Measurements from ENCODE around the gene SYT15. TPM values are rescaled to one million over a fixed set of nuclear protein-coding genes. Genes with fewer than 3 reads are reported as not detected.
"Not testable (repeated sequence)": the region's sequence is repeated elsewhere in the genome, so short reads cannot be mapped to it uniquely, and the experiment has no call there.

Gene SYT15
- total and polyA plus RNA-seq, 2 donors (not counting 1 experiment from before 2014, with no cell fraction given): 0.18 to 0.94 TPM

GRCh38 chr10:46530249-46531186 is 48.4 kb upstream of the SYT15 start:
- no peak overlapping the region for H3K27ac ChIP-seq (ENCODE audit: low read length in 2 of 2)
- 88% methylated on average over 15 of the region's 18 CpGs for WGBS (ENCODE audit: insufficient coverage)
- no peaks in the 10 kb centered on the region for H4K20me1 ChIP-seq (ENCODE audit: control insufficient read depth, insufficient read depth, low read length, poor library complexity, severe bottlenecking)
- no peaks in the 10 kb centered on the region for H3K9me3 ChIP-seq (ENCODE audit: control extremely low read depth in 1 of 3, control insufficient read depth in 2 of 3, insufficient read depth in 1 of 3, low read length in 2 of 3)
- DNase-seq (no peak), ATAC-seq (ENCODE audit: low read depth) (no peak)
- H3K9ac ChIP-seq (ENCODE audit: low read length): no peak overlapping the region
- H3K4me3 ChIP-seq (ENCODE audit: control extremely low read depth in 1 of 5, extremely low read depth in 1 of 5, insufficient read depth in 1 of 5, low read depth in 2 of 5, low read length in 4 of 5): no peak overlapping the region
- no peak overlapping the region for H2AFZ ChIP-seq (ENCODE audit: insufficient read depth, low read depth, low read length, poor library complexity, severe bottlenecking)
- H3K27ac Mint-ChIP-seq: no peak overlapping the region
- intact Hi-C loops (cut with micrococcal nuclease): no loop called here
- no peak overlapping the region for H3K4me2 ChIP-seq (replicated peaks; ENCODE audit: low read depth, low read length, poor library complexity, severe bottlenecking)
- no peaks in the 10 kb centered on the region for H3K4me1 Mint-ChIP-seq
- no peaks in the 10 kb centered on the region for H3K9me3 Mint-ChIP-seq (ENCODE audit: insufficient read depth)
- no peaks in the 10 kb centered on the region for H3K4me1 ChIP-seq (ENCODE audit: control insufficient read depth in 2 of 2, insufficient read depth in 2 of 2, low read length in 2 of 2)
- H3K79me2 ChIP-seq (ENCODE audit: control insufficient read depth, insufficient read depth, low read length): no peaks in the 10 kb centered on the region
- no peak overlapping the region for H3K4me3 Mint-ChIP-seq
- CTCF ChIA-PET: no interaction called here
- peaks cover 0 to 3% (median 0%) of the 10 kb centered on the region in 4 experiments for H3K27me3 ChIP-seq (replicated peaks in 1 of 4; ENCODE audit: control extremely low read depth in 1 of 4, control insufficient read depth in 3 of 4, insufficient read depth in 4 of 4, low read length in 3 of 4)
- POLR2A ChIA-PET: no interaction called here
- H3K36me3 ChIP-seq (replicated peaks in 1 of 2; ENCODE audit: control extremely low read depth in 1 of 2, control insufficient read depth in 1 of 2, extremely low read depth in 1 of 2, insufficient read depth in 2 of 2, low read length in 1 of 2): no peaks in the 10 kb centered on the region
- TF ChIP-seq CTCF (IDR thresholded peaks at IDR 0.05): no peak
- no peak for TF ChIP-seq EZH2 (IDR thresholded peaks at IDR 0.05; ENCODE audit: borderline replicate concordance, insufficient read depth, low read depth, low read length, poor library complexity, severe bottlenecking)
- H3K27me3 Mint-ChIP-seq: no peaks in the 10 kb centered on the region

- H3K9me3 Mint-ChIP-seq (ENCODE audit: insufficient read depth); H3K4me3 ChIP-seq (ENCODE audit: control extremely low read depth in 1 of 5, extremely low read depth in 1 of 5, insufficient read depth in 1 of 5, low read depth in 2 of 5, low read length in 4 of 5); H3K9me3 ChIP-seq (ENCODE audit: control extremely low read depth in 1 of 3, control insufficient read depth in 2 of 3, insufficient read depth in 1 of 3, low read length in 2 of 3); H3K4me3 Mint-ChIP-seq; DNase-seq; H3K27ac ChIP-seq (ENCODE audit: low read length in 2 of 2); H3K9ac ChIP-seq (ENCODE audit: low read length); POLR2A ChIA-PET; H3K27me3 Mint-ChIP-seq; H3K4me2 ChIP-seq (replicated peaks; ENCODE audit: low read depth, low read length, poor library complexity, severe bottlenecking); intact Hi-C loops (cut with micrococcal nuclease); ATAC-seq (ENCODE audit: low read depth); H3K4me1 Mint-ChIP-seq; H3K79me2 ChIP-seq (ENCODE audit: control insufficient read depth, insufficient read depth, low read length); H2AFZ ChIP-seq (ENCODE audit: insufficient read depth, low read depth, low read length, poor library complexity, severe bottlenecking); H3K27ac Mint-ChIP-seq; H4K20me1 ChIP-seq (ENCODE audit: control insufficient read depth, insufficient read depth, low read length, poor library complexity, severe bottlenecking); CTCF ChIA-PET; H3K36me3 ChIP-seq (replicated peaks in 1 of 2; ENCODE audit: control extremely low read depth in 1 of 2, control insufficient read depth in 1 of 2, extremely low read depth in 1 of 2, insufficient read depth in 2 of 2, low read length in 1 of 2); H3K4me1 ChIP-seq (ENCODE audit: control insufficient read depth in 2 of 2, insufficient read depth in 2 of 2, low read length in 2 of 2): not testable (repeated sequence)
- peaks cover 0 to 12% (median 2%) of the 10 kb centered on the region in 4 experiments for H3K27me3 ChIP-seq (replicated peaks in 1 of 4; ENCODE audit: control extremely low read depth in 1 of 4, control insufficient read depth in 3 of 4, insufficient read depth in 4 of 4, low read length in 3 of 4)
- WGBS (ENCODE audit: insufficient coverage): no CpG with 5 or more reads among the region's 1 CpG
These were observed 46.7 kb upstream of the SYT15 start for GRCh38 chr10:46532256-46532655.
